Smooth muscle cell (in vitro differentiated cells): ENCODE results near the gene IFNA8. TPM values are rescaled to one million over a fixed set of nuclear protein-coding genes. Genes with fewer than 3 reads are reported as not detected.

Experiments used
- DNase-seq: peaks from one replicate; lab custom pipeline; 2025; ENCODE audit not compliant: unreplicated experiment; lab: John Stamatoyannopoulos, UW
- H2AFZ ChIP-seq: fragments of 200-600 bp; sonication (generic); 2 replicates; pipeline ENCODE4 v1.6.0; 2016; ENCODE audit warnings: antibody characterized with exemption, low read depth, mild to moderate bottlenecking
- H3F3A ChIP-seq: fragments of 200-600 bp; sonication (generic); 2 replicates; pipeline ENCODE4 v1.6.0; 2017; ENCODE audit warnings: antibody characterized with exemption, low read depth
- H3K27ac ChIP-seq: fragments of 200-600 bp; sonication (generic); 2 replicates; pipeline ENCODE4 v1.5.1; 2016; ENCODE audit warnings: low read depth, mild to moderate bottlenecking
- H3K27me3 ChIP-seq: fragments of 200-600 bp; sonication (generic); 2 replicates; pipeline ENCODE4 v1.6.1; 2016; ENCODE audit warnings: low read depth, mild to moderate bottlenecking
- H3K36me3 ChIP-seq: fragments of 200-600 bp; sonication (generic); 2 replicates; pipeline ENCODE4 v1.5.1; 2016; ENCODE audit warnings: low read depth
- H3K4me1 ChIP-seq: fragments of 200-600 bp; sonication (generic); 2 replicates; pipeline ENCODE4 v1.5.1; 2016; ENCODE audit warnings: low read depth
- H3K4me2 ChIP-seq: fragments of 200-600 bp; sonication (generic); 2 replicates; pipeline ENCODE4 v1.6.0; 2016; ENCODE audit warnings: mild to moderate bottlenecking
- H3K4me3 ChIP-seq: fragments of 200-600 bp; sonication (generic); 2 replicates; pipeline ENCODE4 v1.5.1; 2016; ENCODE audit warnings: mild to moderate bottlenecking
- H3K79me2 ChIP-seq: fragments of 200-600 bp; sonication (generic); 2 replicates; pipeline ENCODE4 v1.6.0; 2016; ENCODE audit warnings: low read depth, mild to moderate bottlenecking
- H3K9ac ChIP-seq: fragments of 200-600 bp; sonication (generic); 2 replicates; pipeline ENCODE4 v1.6.0; 2016; ENCODE audit warnings: low read depth
- H3K9me3 ChIP-seq: fragments of 200-600 bp; sonication (generic); replicated peaks from 2 replicates; pipeline ENCODE4 v1.5.1; 2016; ENCODE audit warnings: low read depth
- H4K20me1 ChIP-seq: fragments of 200-600 bp; sonication (generic); 2 replicates; pipeline ENCODE4 v1.6.0; 2016; ENCODE audit warnings: low read depth
- WGBS: methylation state at CpG from one replicate; pipeline ENCODE4 v1.1.7; 2016; ENCODE audit warnings: low lambda C conversion rate; 5-methylcytosine and 5-hydroxymethylcytosine counted together
- polyA plus RNA-seq: library from polyadenylated mRNA; unstranded; fragments of >200 nt; fragmentation: Nextera tagmentation; extraction: Ambion mirVana; gene quantifications from 2 replicates; pipeline ENCODE4 v1.2.1, GENCODE V29; 2016
- total RNA-seq: library from RNA; depleted of rRNA; stranded (reverse); fragments of >200 nt; gene quantifications from 2 replicates; pipeline ENCODE4 v1.2.3, GENCODE V29; 2014
- TF ChIP-seq, protein P1 (sequence below): fragments of 200-600 bp; sonication (generic); IDR thresholded peaks from 2 replicates; pipeline ENCODE4 v1.5.1; 2017; ENCODE audit warnings: borderline replicate concordance, mild to moderate bottlenecking, antibody characterized with exemption; ENCODE audit not compliant: insufficient read depth, poor library complexity, severe bottlenecking

Gene IFNA8
- total and polyA plus RNA-seq, 2 experiments from 2014 or later = not detected

DNA sequence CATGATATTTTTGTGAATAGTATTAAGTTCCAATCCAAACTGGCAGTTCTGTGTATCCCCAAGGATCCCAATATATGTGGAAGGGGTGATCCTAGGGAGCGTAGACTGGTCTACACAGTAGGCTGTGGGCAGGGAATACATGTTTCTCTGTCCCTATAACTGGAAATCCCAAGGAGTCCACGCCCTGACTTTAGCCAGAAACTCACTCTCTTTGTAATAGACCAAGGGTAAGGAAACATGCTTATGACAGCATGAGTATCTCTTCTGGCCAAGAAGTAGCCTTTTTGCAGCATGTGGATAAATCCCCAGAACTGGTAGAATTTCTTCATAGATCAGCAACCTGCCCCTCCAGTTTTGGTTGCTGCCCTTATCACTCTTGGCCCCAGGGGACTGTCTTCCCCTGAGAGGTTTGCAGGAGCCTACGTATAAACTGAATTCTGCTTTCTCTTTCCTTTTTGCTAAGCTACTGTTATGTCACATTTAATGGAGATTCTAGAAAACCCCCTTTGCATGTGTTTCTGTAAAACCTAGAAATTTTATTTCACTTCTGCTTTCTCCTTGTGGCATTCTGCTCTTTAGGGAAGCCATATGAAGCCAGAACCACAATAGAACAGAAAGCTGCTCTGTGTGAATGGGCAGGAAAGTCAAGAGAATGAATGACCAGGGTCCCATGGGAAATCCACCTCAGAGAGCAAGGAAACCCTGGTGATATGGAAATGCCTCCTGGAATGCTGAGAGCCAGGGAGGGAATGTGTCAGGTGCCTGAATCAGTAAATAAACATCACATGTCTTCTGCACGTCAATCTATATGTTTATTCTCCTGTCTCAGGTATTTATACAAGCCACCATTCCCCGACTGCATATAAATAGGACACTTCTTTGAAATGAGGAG is 27.2 kb upstream of the IFNA8 start:
- no peaks in the 10 kb centered on the region for H4K20me1 ChIP-seq
- H3K4me3 ChIP-seq = no peak overlapping the region
- H3K36me3 ChIP-seq = no peaks in the 10 kb centered on the region
- no peaks in the 10 kb centered on the region for H3K4me1 ChIP-seq
- peaks cover 17% of the 10 kb centered on the region for H3K27me3 ChIP-seq
- no peak overlapping the region for H3K4me2 ChIP-seq
- H3K9me3 ChIP-seq = no peaks in the 10 kb centered on the region
- WGBS = 56% methylated on average over 5 of the region's 5 CpGs
- H3K27ac ChIP-seq = no peak overlapping the region
- no peak overlapping the region for H3K9ac ChIP-seq
- no peaks in the 10 kb centered on the region for H3K79me2 ChIP-seq
- no peak for DNase-seq
- TF ChIP-seq, protein P1, sequence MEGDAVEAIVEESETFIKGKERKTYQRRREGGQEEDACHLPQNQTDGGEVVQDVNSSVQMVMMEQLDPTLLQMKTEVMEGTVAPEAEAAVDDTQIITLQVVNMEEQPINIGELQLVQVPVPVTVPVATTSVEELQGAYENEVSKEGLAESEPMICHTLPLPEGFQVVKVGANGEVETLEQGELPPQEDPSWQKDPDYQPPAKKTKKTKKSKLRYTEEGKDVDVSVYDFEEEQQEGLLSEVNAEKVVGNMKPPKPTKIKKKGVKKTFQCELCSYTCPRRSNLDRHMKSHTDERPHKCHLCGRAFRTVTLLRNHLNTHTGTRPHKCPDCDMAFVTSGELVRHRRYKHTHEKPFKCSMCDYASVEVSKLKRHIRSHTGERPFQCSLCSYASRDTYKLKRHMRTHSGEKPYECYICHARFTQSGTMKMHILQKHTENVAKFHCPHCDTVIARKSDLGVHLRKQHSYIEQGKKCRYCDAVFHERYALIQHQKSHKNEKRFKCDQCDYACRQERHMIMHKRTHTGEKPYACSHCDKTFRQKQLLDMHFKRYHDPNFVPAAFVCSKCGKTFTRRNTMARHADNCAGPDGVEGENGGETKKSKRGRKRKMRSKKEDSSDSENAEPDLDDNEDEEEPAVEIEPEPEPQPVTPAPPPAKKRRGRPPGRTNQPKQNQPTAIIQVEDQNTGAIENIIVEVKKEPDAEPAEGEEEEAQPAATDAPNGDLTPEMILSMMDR = no peak
- no peak overlapping the region for H2AFZ ChIP-seq
- no peaks in the 10 kb centered on the region for H3F3A ChIP-seq

DNA sequence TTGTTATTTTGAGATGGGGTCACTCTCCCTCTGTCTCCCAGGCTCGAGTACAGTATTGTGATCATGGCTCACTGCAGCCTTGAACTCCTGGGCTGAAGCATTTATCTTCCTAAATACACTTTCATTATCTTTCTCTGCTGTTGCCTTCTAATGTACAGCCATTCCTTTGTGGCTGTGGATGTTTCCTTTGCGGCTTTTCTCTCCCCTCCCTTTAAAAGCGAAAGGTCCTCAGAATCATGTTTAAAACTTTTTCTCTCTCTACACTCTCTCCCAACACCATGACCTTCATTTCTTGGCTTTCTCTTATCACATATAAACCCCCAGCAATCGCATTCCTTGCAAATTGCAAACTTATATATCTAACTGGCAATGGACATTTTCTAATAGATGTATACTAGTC is 25.3 kb upstream of the IFNA8 start:
- no peaks in the 10 kb centered on the region for H3K9me3 ChIP-seq
- TF ChIP-seq, protein P1 = no peak
- H3K4me1 ChIP-seq = no peaks in the 10 kb centered on the region
- peaks cover 17% of the 10 kb centered on the region for H3K27me3 ChIP-seq
- no peak overlapping the region for H3K4me3 ChIP-seq
- no peak for DNase-seq
- no peaks in the 10 kb centered on the region for H3K36me3 ChIP-seq
- no peak overlapping the region for H3K27ac ChIP-seq
- H3F3A ChIP-seq = no peaks in the 10 kb centered on the region
- no peak overlapping the region for H2AFZ ChIP-seq
- H3K4me2 ChIP-seq = no peak overlapping the region
- no peak overlapping the region for H3K9ac ChIP-seq
- no peaks in the 10 kb centered on the region for H3K79me2 ChIP-seq
- no peaks in the 10 kb centered on the region for H4K20me1 ChIP-seq
- WGBS = 90% methylated on average over 4 of the region's 4 CpGs

DNA sequence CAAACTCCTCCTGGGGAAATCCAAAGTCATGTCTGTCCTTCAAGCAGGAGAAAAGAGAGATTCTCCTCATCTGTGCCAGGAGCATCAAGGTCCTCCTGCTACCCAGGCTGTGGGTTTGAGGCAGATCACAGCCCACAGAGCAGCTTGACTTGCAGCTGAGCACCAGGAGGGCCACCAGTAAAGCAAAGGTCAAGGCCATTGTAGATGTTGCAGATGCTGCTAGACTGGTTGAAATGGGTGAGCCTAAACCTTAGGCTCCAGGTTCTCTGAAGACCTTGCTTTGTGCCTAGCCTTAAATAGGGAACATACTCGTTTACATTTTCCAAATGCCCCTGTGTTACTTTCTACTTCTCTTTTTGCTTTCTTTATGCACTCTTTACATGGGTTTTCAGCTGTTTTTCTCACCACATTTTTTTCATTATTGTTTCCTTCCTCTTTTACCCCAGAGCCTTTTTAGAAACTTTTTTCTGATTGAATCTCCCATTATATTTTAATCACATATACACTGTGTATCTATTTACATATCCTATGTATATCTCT is 23.7 kb upstream of the IFNA8 start, which contains the start of gene IFNA2:
IFNA2 (minus strand) TSS at position 268 of the 540 bp plus-strand sequence; CDS start at position 199, 69 bp downstream.
- Histone ChIP-seq H2AFZ (no peak within 1 kb of the TSS), H3K27me3 (peaks cover 11% of the 10 kb centered on the region), H3K9ac (no peak within 1 kb of the TSS), H3K4me1 (no peaks in the 10 kb centered on the region), H3K4me2 (no peak within 1 kb of the TSS), H4K20me1 (no peaks in the 10 kb centered on the region), H3K9me3 (no peaks in the 10 kb centered on the region), H3K36me3 (no peaks in the 10 kb centered on the region), H3K79me2 (no peaks in the 10 kb centered on the region), H3K4me3 (no peak within 1 kb of the TSS), H3F3A (no peaks in the 10 kb centered on the region), H3K27ac (no peak within 1 kb of the TSS)
- 60% methylated on average over 1 of the region's 1 CpG for WGBS
- no peak for DNase-seq
- TF ChIP-seq, protein P1 = no peak
